HUES48 (cell line): ENCODE results near the gene FZR1.

ENCODE experiments used
- H3K27ac ChIP-seq: one replicate; pipeline ENCODE4 v1.7.0; 2013; ENCODE audit warnings: low read depth, low read length, inconsistent platforms
- H3K27me3 ChIP-seq: 2 replicates; pipeline ENCODE4 v1.6.1; 2013; ENCODE audit warnings: mild to moderate bottlenecking, low read length; ENCODE audit not compliant: control insufficient read depth, insufficient read depth
- H3K36me3 ChIP-seq: 2 replicates; pipeline ENCODE4 v1.6.1; 2013; ENCODE audit warnings: low read length; ENCODE audit not compliant: control insufficient read depth, insufficient read depth
- H3K4me1 ChIP-seq: 2 replicates; pipeline ENCODE4 v1.6.1; 2013; ENCODE audit warnings: mild to moderate bottlenecking, low read length; ENCODE audit not compliant: control insufficient read depth, insufficient read depth
- H3K4me3 ChIP-seq: 2 replicates; pipeline ENCODE4 v1.5.1; 2013; ENCODE audit warnings: mild to moderate bottlenecking, low read depth, low read length
- H3K9ac ChIP-seq: 2 replicates; pipeline ENCODE4 v1.6.1; 2013; ENCODE audit warnings: mild to moderate bottlenecking, low read depth, low read length, moderate library complexity
- H3K9me3 ChIP-seq: 2 replicates; pipeline ENCODE4 v1.6.1; 2013; ENCODE audit warnings: low read length; ENCODE audit not compliant: control insufficient read depth, insufficient read depth

The FZR1 gene

DNA sequence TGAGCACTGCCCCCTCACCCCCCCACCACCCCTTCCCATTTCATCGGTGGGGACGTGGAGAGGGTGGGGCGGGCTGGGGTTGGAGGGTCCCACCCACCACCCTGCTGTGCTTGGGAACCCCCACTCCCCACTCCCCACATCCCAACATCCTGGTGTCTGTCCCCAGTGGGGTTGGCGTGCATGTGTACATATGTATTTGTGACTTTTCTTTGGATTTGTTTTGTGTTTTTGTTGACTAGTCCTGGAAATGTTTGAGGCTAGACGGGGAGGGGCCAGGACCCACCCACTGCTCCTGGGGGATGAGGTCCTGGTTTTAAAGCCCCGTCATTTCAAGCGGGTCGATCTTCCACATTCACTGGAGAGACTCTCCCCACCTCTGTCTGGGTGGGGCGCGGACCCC, 29.9 kb downstream of the FZR1 start:
- H3K27me3 ChIP-seq = no peaks in the 10 kb centered on the region
- H3K27ac ChIP-seq = no peak overlapping the region
- no peaks in the 10 kb centered on the region for H3K9me3 ChIP-seq
- no peak overlapping the region for H3K9ac ChIP-seq
- H3K4me3 ChIP-seq = no peak overlapping the region
- H3K36me3 ChIP-seq = peaks cover 46% of the 10 kb centered on the region
- no peaks in the 10 kb centered on the region for H3K4me1 ChIP-seq

GRCh38 chr19:3536429-3537100, 30.5 kb downstream of the FZR1 start:
- H3K36me3 ChIP-seq = peaks cover 41% of the 10 kb centered on the region
- H3K9ac ChIP-seq = no peak overlapping the region
- H3K4me1 ChIP-seq = no peaks in the 10 kb centered on the region
- no peak overlapping the region for H3K27ac ChIP-seq
- H3K9me3 ChIP-seq = no peaks in the 10 kb centered on the region
- H3K4me3 ChIP-seq = no peak overlapping the region
- no peaks in the 10 kb centered on the region for H3K27me3 ChIP-seq

DNA sequence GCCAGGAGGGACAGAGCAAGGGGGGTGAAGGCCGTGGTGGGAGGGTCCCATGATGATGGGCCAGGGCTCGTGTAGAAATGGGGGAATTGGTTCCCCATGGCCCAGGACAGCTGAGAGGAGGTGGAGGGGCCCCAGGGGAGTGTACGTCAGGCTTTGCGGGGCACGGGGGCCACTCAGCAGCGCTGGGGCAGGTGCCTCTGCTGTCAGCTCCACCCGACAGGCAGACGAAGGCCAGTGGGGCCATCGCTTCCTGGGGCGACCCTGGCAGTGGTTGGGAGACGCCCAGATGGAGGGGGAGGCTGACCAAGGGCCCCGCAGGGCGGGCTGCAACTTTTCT, 31.0 kb downstream of the FZR1 start:
- Histone ChIP-seq H3K9me3 (no peaks in the 10 kb centered on the region), H3K36me3 (peaks cover 36% of the 10 kb centered on the region), H3K4me1 (no peaks in the 10 kb centered on the region), H3K9ac (no peak overlapping the region), H3K27me3 (no peaks in the 10 kb centered on the region), H3K4me3 (no peak overlapping the region), H3K27ac (no peak overlapping the region)

- no peaks in the 10 kb centered on the region for H3K4me1 ChIP-seq
- H3K9me3 ChIP-seq = no peaks in the 10 kb centered on the region
- H3K27ac ChIP-seq = no peak overlapping the region
- peaks cover 30% of the 10 kb centered on the region for H3K36me3 ChIP-seq
- H3K9ac ChIP-seq = no peak overlapping the region
- H3K4me3 ChIP-seq = no peak overlapping the region
- H3K27me3 ChIP-seq = no peaks in the 10 kb centered on the region
These were observed 31.5 kb downstream of the FZR1 start for GRCh38 chr19:3537438-3538240.

- no peaks in the 10 kb centered on the region for H3K27me3 ChIP-seq
- H3K36me3 ChIP-seq = peaks cover 22% of the 10 kb centered on the region
- no peak overlapping the region for H3K9ac ChIP-seq
- no peaks in the 10 kb centered on the region for H3K9me3 ChIP-seq
- peak overlapping the region; percentile 35 for H3K27ac ChIP-seq
- no peak overlapping the region for H3K4me3 ChIP-seq
- no peaks in the 10 kb centered on the region for H3K4me1 ChIP-seq
These were observed 32.3 kb downstream of the FZR1 start for GRCh38 chr19:3538258-3538929.

DNA sequence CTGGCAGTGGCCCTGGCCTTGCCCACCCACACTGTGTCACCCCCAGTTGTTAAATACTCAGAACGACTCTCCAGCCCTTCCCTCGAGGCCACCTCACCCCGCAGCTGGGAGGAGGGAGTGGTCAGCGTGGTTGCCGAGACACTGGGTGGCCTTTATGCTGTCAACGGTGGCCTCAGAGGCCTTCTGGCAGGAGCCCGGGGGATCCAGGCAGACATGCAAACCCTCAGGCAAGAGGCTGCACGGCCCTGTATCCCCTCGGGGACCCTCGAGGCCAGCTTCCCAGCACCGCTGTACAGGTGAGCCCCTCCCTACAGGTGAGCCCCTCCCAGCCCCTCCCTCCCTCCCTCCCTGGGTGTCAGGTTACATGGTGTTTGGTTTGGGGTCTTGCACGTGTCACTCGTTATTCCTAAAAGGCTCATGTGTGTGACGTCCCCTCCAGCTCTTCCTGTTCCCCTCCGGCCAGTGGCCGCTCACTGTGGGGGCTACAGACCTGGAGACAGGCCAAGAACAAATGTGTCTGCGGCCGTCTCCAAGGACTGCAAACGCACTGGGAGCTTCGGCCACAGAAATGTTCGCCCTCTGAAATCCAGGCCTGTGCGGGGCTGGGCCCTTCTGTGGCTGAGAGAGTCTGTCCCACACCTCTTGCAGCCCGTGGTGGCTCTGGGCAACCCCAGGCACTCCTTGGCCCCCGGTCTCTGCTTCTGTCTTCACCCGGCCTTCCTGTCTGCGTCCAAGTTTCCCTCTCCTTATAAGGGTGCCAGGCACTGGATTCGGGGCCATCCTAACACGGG, 33.0 kb downstream of the FZR1 start, which contains the start of gene TEKTIP1:
TSS of gene TEKTIP1 (plus strand) at position 210 of the 791 bp plus-strand sequence. CDS start at position 214, 4 bp downstream.
- Histone ChIP-seq H3K36me3 (peaks cover 16% of the 10 kb centered on the region), H3K4me1 (no peaks in the 10 kb centered on the region), H3K27ac (peak within 1 kb of the TSS; percentile 35)

GRCh38 chr19:3539756-3540118, 33.6 kb downstream of the FZR1 start:
- no peak overlapping the region for H3K4me3 ChIP-seq

More for the DNA sequence above, 33.0 kb downstream of the FZR1 start, which contains the start of gene TEKTIP1:
- H3K9me3 ChIP-seq = no peaks in the 10 kb centered on the region
- H3K27me3 ChIP-seq = no peaks in the 10 kb centered on the region
- no peak within 1 kb of the TSS for H3K9ac ChIP-seq
- H3K4me3 ChIP-seq = no peak within 1 kb of the TSS

DNA sequence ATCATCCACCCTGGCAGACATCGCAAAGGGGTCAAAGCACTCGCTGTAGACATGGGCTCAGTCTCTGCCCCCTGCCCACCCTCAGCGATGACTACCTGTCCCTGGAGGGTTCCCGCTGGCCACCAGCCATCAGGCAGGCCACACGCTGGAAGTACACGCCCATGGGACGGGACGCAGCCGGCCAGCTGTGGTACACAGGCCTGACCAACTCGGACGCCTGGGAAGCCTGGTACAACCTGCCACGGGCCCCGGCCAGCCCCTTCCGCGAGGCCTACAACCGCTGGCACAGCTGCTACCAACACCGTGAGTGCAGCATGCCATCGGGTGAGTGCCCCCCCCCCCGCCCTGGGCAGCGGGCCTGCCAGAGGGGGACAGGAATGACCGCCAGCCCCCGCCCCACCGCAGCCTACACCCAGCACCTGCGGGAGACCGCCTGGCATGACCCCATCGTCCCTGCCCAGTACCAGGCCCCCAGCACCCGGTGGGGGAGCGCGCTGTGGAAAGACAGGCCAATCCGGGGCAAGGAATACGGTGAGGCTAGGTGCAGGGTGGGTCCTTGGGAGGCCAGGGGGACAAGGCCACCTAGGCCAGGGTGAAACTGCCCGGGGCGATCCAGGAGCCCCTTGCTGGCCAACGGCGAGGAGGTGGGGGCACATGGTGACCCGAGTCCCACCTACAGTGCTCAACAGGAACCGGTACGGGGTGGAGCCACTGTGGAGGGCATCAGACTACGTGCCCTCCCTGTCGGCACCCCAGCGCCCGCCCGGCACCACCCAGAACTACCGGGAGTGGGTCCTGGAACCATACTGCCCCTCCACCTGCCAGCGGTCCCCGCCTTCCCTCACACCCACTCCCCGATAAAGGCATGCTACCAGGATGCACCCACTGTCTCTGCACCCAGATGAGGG, 37.3 kb downstream of the FZR1 start:
- peaks cover 7% of the 10 kb centered on the region; the same call in 1 of the 2 replicates for H3K36me3 ChIP-seq
- no peaks in the 10 kb centered on the region for H3K27me3 ChIP-seq
- no peaks in the 10 kb centered on the region for H3K9me3 ChIP-seq
- no peak overlapping the region for H3K4me3 ChIP-seq
- no peak overlapping the region for H3K27ac ChIP-seq
- no peaks in the 10 kb centered on the region for H3K4me1 ChIP-seq
- H3K9ac ChIP-seq = no peak overlapping the region

More at GRCh38 chr19:3539756-3540118, 33.6 kb downstream of the FZR1 start:
- Histone ChIP-seq H3K4me1 (no peaks in the 10 kb centered on the region), H3K9me3 (no peaks in the 10 kb centered on the region), H3K36me3 (peaks cover 10% of the 10 kb centered on the region), H3K9ac (no peak overlapping the region), H3K27me3 (no peaks in the 10 kb centered on the region), H3K27ac (no peak overlapping the region)

GRCh38 chr19:3544058-3544376, 37.9 kb downstream of the FZR1 start:
- no peaks in the 10 kb centered on the region for H3K4me1 ChIP-seq
- H3K4me3 ChIP-seq = no peak overlapping the region
- H3K27me3 ChIP-seq = no peaks in the 10 kb centered on the region
- peaks cover 7% of the 10 kb centered on the region; the same call in 1 of the 2 replicates for H3K36me3 ChIP-seq
- no peak overlapping the region for H3K27ac ChIP-seq
- no peaks in the 10 kb centered on the region for H3K9me3 ChIP-seq
- no peak overlapping the region for H3K9ac ChIP-seq
